ENCODE measurements around the gene PMEL. TPM values are rescaled to one million over a fixed set of nuclear protein-coding genes. Genes with fewer than 3 reads are reported as not detected.

Gene PMEL
- total and polyA plus RNA-seq, 9 of the 15 experiments (the other 6 are each of a cell fraction or from before 2014, with no cell fraction given), result 0.36 to 2.0 (median 0.98) TPM

DNA sequence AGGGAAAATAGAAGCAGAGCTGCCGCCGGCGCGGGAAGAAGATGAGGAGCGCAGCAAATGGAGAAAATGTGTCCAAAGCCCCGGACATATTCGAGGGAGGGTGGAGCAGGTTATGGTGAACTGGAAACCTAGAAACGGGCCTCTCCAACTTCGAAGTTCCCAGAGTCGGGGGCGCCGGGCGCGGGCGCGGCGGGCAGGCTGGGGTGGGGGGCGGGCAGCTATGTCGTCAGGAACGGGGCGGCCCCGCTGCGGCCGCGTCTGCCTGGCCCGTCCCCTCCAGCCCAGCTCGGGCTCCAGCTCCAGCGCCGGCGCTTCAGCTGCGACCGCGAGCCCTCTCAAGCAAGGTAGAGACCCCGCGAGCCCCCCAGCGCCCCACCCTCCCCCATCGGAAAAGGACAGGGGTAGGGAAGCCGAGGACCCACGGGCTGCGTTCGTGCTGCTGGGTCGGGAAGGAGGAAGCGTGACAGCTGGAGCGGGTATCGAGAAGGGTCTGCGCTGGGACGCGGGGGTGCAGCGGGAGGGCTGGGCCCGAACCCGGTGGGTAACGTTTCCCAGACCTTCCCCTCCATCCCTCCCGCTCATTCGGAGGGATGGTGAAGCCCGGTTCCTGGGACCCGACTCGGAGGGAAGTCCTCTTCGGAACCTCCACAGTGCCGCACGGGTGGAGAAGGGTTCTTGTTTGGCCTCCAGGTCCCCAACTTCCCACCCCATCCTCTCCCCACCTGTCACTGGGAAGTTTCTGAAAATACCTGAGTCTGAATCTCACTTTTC is 33.9 kb downstream of the PMEL start (continued):
- TF ChIP-seq, protein P1, sequence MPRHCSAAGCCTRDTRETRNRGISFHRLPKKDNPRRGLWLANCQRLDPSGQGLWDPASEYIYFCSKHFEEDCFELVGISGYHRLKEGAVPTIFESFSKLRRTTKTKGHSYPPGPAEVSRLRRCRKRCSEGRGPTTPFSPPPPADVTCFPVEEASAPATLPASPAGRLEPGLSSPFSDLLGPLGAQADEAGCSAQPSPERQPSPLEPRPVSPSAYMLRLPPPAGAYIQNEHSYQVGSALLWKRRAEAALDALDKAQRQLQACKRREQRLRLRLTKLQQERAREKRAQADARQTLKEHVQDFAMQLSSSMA (CRISPR knock-in tag; IDR thresholded peaks at IDR 0.05), result no peak
- no peak for TF ChIP-seq SOX6 (IDR thresholded peaks at IDR 0.05)
- TF ChIP-seq NR2C1 (IDR thresholded peaks at IDR 0.05), result no peak
- TF ChIP-seq NR2C1 (tag; IDR thresholded peaks at IDR 0.05), result no peak
- TF ChIP-seq ZNF444 (CRISPR knock-in tag; IDR thresholded peaks at IDR 0.05), result no peak
- no peak for TF ChIP-seq ZNF263 (CRISPR knock-in tag; IDR thresholded peaks at IDR 0.05; ENCODE audit: borderline replicate concordance)
- TF ChIP-seq CEBPG (CRISPR knock-in tag; IDR thresholded peaks at IDR 0.05), result no peak
- TF ChIP-seq CEBPG (tag; conservative IDR thresholded peaks at IDR 0.05 in 1 of 2, IDR thresholded peaks at IDR 0.05 in 1 of 2), result no peak
- 0 out of 2 replicates have a peak, but pooled peaks have one; percentile 17 for TF ChIP-seq RB1 (IDR thresholded peaks at IDR 0.05; ENCODE audit: low read depth)
- TF ChIP-seq U2AF1 (optimal IDR thresholded peaks at IDR 0.05; ENCODE audit: low read depth, low read length), result no peak
- TF ChIP-seq HDAC1 (IDR thresholded peaks at IDR 0.05), result no peak
- TF ChIP-seq CHD1 (IDR thresholded peaks at IDR 0.05; ENCODE audit: low read length), result no peak
- TF ChIP-seq OTX1 (CRISPR knock-in tag; IDR thresholded peaks at IDR 0.05), result no peak
- no peak for TF ChIP-seq ZNF217 (CRISPR knock-in tag; IDR thresholded peaks at IDR 0.05)
- no peak for TF ChIP-seq RBM15 (IDR thresholded peaks at IDR 0.05; ENCODE audit: insufficient read depth, low read length)
- TF ChIP-seq, protein P2, sequence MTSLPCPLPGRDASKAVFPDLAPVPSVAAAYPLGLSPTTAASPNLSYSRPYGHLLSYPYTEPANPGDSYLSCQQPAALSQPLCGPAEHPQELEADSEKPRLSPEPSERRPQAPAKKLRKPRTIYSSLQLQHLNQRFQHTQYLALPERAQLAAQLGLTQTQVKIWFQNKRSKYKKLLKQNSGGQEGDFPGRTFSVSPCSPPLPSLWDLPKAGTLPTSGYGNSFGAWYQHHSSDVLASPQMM (CRISPR knock-in tag; IDR thresholded peaks at IDR 0.05), result no peak
- TF ChIP-seq, protein P3, sequence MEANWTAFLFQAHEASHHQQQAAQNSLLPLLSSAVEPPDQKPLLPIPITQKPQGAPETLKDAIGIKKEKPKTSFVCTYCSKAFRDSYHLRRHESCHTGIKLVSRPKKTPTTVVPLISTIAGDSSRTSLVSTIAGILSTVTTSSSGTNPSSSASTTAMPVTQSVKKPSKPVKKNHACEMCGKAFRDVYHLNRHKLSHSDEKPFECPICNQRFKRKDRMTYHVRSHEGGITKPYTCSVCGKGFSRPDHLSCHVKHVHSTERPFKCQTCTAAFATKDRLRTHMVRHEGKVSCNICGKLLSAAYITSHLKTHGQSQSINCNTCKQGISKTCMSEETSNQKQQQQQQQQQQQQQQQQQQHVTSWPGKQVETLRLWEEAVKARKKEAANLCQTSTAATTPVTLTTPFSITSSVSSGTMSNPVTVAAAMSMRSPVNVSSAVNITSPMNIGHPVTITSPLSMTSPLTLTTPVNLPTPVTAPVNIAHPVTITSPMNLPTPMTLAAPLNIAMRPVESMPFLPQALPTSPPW (CRISPR knock-in tag; IDR thresholded peaks at IDR 0.05), result peak; percentile 53; the same call in 1 of the 2 replicates
- no peak for TF ChIP-seq ETV1 (tag; conservative IDR thresholded peaks at IDR 0.05; ENCODE audit: low read depth)
- peak; percentile 23; the same call in 1 of the 2 replicates for TF ChIP-seq CREB1 (IDR thresholded peaks at IDR 0.05)
- TF ChIP-seq CREB1 (CRISPR knock-in tag; IDR thresholded peaks at IDR 0.05), result no peak
- peak; percentile 32 for TF ChIP-seq SAP30 (IDR thresholded peaks at IDR 0.05; ENCODE audit: borderline replicate concordance, insufficient read depth, low read depth, low read length, poor library complexity, severe bottlenecking)
- TF ChIP-seq, protein P4, sequence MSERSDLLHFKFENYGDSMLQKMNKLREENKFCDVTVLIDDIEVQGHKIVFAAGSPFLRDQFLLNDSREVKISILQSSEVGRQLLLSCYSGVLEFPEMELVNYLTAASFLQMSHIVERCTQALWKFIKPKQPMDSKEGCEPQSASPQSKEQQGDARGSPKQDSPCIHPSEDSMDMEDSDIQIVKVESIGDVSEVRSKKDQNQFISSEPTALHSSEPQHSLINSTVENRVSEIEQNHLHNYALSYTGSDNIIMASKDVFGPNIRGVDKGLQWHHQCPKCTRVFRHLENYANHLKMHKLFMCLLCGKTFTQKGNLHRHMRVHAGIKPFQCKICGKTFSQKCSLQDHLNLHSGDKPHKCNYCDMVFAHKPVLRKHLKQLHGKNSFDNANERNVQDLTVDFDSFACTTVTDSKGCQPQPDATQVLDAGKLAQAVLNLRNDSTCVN (CRISPR knock-in tag; IDR thresholded peaks at IDR 0.05), result no peak
- TF ChIP-seq, protein P5, sequence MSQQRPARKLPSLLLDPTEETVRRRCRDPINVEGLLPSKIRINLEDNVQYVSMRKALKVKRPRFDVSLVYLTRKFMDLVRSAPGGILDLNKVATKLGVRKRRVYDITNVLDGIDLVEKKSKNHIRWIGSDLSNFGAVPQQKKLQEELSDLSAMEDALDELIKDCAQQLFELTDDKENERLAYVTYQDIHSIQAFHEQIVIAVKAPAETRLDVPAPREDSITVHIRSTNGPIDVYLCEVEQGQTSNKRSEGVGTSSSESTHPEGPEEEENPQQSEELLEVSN (IDR thresholded peaks at IDR 0.05; ENCODE audit: borderline replicate concordance in 1 of 2, extremely low read depth in 1 of 2, insufficient read depth in 1 of 2, insufficient read length in 1 of 2, low read depth in 1 of 2, low read length in 1 of 2, poor library complexity in 1 of 2, severe bottlenecking in 1 of 2), result peak in 1 of 2 experiments; percentile 52
